NB4 (cell line): ENCODE data around the gene RGS6.

Experiments used
- DNase-seq: peaks from one replicate; pipeline ENCODE4 v3.0.0; 2010; ENCODE audit warnings: low read depth
- H3K4me3 ChIP-seq: one replicate; pipeline ENCODE4 v1.5.1; 2011; ENCODE audit warnings: mild to moderate bottlenecking, low read depth, low read length, moderate library complexity
- CTCF ChIP-seq: IDR thresholded peaks from one replicate; pipeline ENCODE4 v1.5.1; 2012; ENCODE audit warnings: low read depth, low read length
- MAX ChIP-seq: IDR thresholded peaks from 2 replicates; pipeline ENCODE4 v1.6.1; 2011; ENCODE audit warnings: low read depth, low read length
- MYC ChIP-seq: IDR thresholded peaks from 2 replicates; pipeline ENCODE4 v1.6.1; 2011; ENCODE audit warnings: low read depth, low read length
- POLR2A ChIP-seq: IDR thresholded peaks from 2 replicates; pipeline ENCODE4 v1.6.1; 2011; ENCODE audit warnings: mild to moderate bottlenecking; ENCODE audit not compliant: insufficient read length; ENCODE audit errors: extremely low read depth

RGS6 gene

GRCh38 chr14:72129291-72129690 lies 197.1 kb downstream of the RGS6 start:
- H3K4me3 ChIP-seq, result no peak overlapping the region
- TF ChIP-seq CTCF, result no peak
- TF ChIP-seq MAX, result no peak
- no peak for TF ChIP-seq POLR2A
- TF ChIP-seq MYC, result no peak
- no peak for DNase-seq

GRCh38 chr14:72141084-72141483 lies 208.9 kb downstream of the RGS6 start:
- DNase-seq, result no peak
- no peak for TF ChIP-seq CTCF
- no peak for TF ChIP-seq MYC
- TF ChIP-seq MAX, result no peak
- no peak for TF ChIP-seq POLR2A
- H3K4me3 ChIP-seq, result no peak overlapping the region

- TF ChIP-seq POLR2A, result no peak
- no peak for TF ChIP-seq CTCF
- no peak for TF ChIP-seq MAX
- TF ChIP-seq MYC, result no peak
- no peak overlapping the region for H3K4me3 ChIP-seq
- no peak for DNase-seq
These were observed 210.1 kb downstream of the RGS6 start for GRCh38 chr14:72142328-72142727.

GRCh38 chr14:72146241-72146640 lies 214.0 kb downstream of the RGS6 start:
- no peak overlapping the region for H3K4me3 ChIP-seq
- TF ChIP-seq MAX (no peak), POLR2A (no peak), MYC (no peak), CTCF (no peak)
- no peak for DNase-seq

GRCh38 chr14:72154645-72155378 lies 222.6 kb downstream of the RGS6 start:
- DNase-seq, result no peak
- no peak overlapping the region for H3K4me3 ChIP-seq
- no peak for TF ChIP-seq MAX
- no peak for TF ChIP-seq MYC

- H3K4me3 ChIP-seq, result no peak overlapping the region
- no peak for DNase-seq
- no peak for TF ChIP-seq POLR2A
- TF ChIP-seq MAX, result no peak
- no peak for TF ChIP-seq CTCF
- TF ChIP-seq MYC, result no peak
These were observed 223.3 kb downstream of the RGS6 start for GRCh38 chr14:72155379-72155993.
